Neural progenitor cell (in vitro differentiated cells): ENCODE measurements around the gene PRDX3. TPM values are rescaled to one million over a fixed set of nuclear protein-coding genes. Genes with fewer than 3 reads are reported as not detected.

Experiments
- DNase-seq: peaks from one replicate; pipeline ENCODE4 v3.0.0-alpha.2; 2016; ENCODE audit warnings: low spot score
- H2AFZ ChIP-seq: fragments of 200-600 bp; sonication (generic); replicated peaks from 2 replicates; pipeline ENCODE4 v1.6.1; 2016; ENCODE audit warnings: antibody characterized with exemption
- H3F3A ChIP-seq: fragments of 200-600 bp; sonication (generic); 2 replicates; pipeline ENCODE4 v1.6.1; 2016; ENCODE audit warnings: antibody characterized with exemption, low read depth
- H3K27ac ChIP-seq: fragments of 200-600 bp; sonication (generic); 2 replicates; pipeline ENCODE4 v1.5.1; 2016; ENCODE audit warnings: mild to moderate bottlenecking
- H3K27me3 ChIP-seq: fragments of 200-600 bp; sonication (generic); 2 replicates; pipeline ENCODE4 v1.6.1; 2016; ENCODE audit warnings: mild to moderate bottlenecking, moderate library complexity
- H3K36me3 ChIP-seq: fragments of 200-600 bp; sonication (generic); 2 replicates; pipeline ENCODE4 v1.5.1; 2016
- H3K4me1 ChIP-seq: fragments of 200-600 bp; sonication (generic); 2 replicates; pipeline ENCODE4 v1.6.1; 2016; ENCODE audit warnings: mixed run types
- H3K4me2 ChIP-seq: fragments of 200-600 bp; sonication (generic); 2 replicates; pipeline ENCODE4 v1.6.1; 2016
- H3K4me3 ChIP-seq: fragments of 200-600 bp; sonication (generic); 2 replicates; pipeline ENCODE4 v1.5.1; 2016
- H3K79me2 ChIP-seq: fragments of 200-600 bp; sonication (generic); 2 replicates; pipeline ENCODE4 v1.6.1; 2016; ENCODE audit warnings: low read depth
- H3K9ac ChIP-seq: fragments of 200-600 bp; sonication (generic); 2 replicates; pipeline ENCODE4 v1.6.1; 2016
- H3K9me3 ChIP-seq: fragments of 200-600 bp; sonication (generic); 2 replicates; pipeline ENCODE4 v1.5.1; 2016; ENCODE audit warnings: low read depth
- H4K20me1 ChIP-seq: fragments of 200-600 bp; sonication (generic); 2 replicates; pipeline ENCODE4 v1.6.1; 2016; ENCODE audit warnings: low read depth
- H3K27ac Mint-ChIP-seq: 3 replicates; pipeline ENCODE4 v1.8.0; 2021; ENCODE audit warnings: mixed read lengths
- H3K27me3 Mint-ChIP-seq: 2 replicates; pipeline ENCODE4 v1.8.0; 2022; ENCODE audit warnings: low read depth, mild to moderate bottlenecking, inconsistent platforms, moderate library complexity, mixed read lengths; ENCODE audit not compliant: insufficient read depth
- H3K36me3 Mint-ChIP-seq: 3 replicates; pipeline ENCODE4 v1.8.0; 2021; ENCODE audit warnings: mixed read lengths
- H3K4me1 Mint-ChIP-seq: 3 replicates; pipeline ENCODE4 v1.8.0; 2021; ENCODE audit warnings: mixed read lengths
- H3K4me3 Mint-ChIP-seq: 3 replicates; pipeline ENCODE4 v1.8.0; 2021; ENCODE audit warnings: mild to moderate bottlenecking, moderate library complexity, mixed read lengths
- H3K9me3 Mint-ChIP-seq: 3 replicates; pipeline ENCODE4 v1.8.0; 2020; ENCODE audit warnings: mixed read lengths
- CTCF ChIP-seq: fragments of 200-600 bp; sonication (generic); IDR thresholded peaks from 2 replicates; pipeline ENCODE4 v1.5.1; 2017; ENCODE audit warnings: antibody characterized with exemption, mild to moderate bottlenecking
- EZH2 ChIP-seq: fragments of 200-600 bp; sonication (generic); IDR thresholded peaks from 2 replicates; pipeline ENCODE4 v1.6.1; 2017; ENCODE audit warnings: antibody characterized with exemption, mild to moderate bottlenecking, moderate library complexity
- EZH2phosphoT487 ChIP-seq: fragments of 200-600 bp; sonication (generic); IDR thresholded peaks from 2 replicates; pipeline ENCODE4 v1.6.1; 2017; ENCODE audit warnings: antibody characterized with exemption
- total RNA-seq: library from RNA; depleted of rRNA; stranded (reverse); fragments of >200 nt; gene quantifications from 2 replicates; pipeline ENCODE4 v1.2.3, GENCODE V29; 2015; ENCODE audit warnings: low replicate concordance

The PRDX3 gene
- total RNA-seq, 1 donor from 2014 or later: 405 TPM

- peaks cover 12% of the 10 kb centered on the region for H3F3A ChIP-seq
- no peaks in the 10 kb centered on the region for H3K27me3 ChIP-seq
- H3K36me3 Mint-ChIP-seq: peaks cover 20% of the 10 kb centered on the region
- H3K9ac ChIP-seq: no peak overlapping the region
- no peaks in the 10 kb centered on the region for H4K20me1 ChIP-seq
- H3K4me2 ChIP-seq: no peak overlapping the region
- no peak overlapping the region for H3K27ac Mint-ChIP-seq
- no peak overlapping the region for H3K27ac ChIP-seq
- DNase-seq: no peak
- H2AFZ ChIP-seq: no peak overlapping the region
- TF ChIP-seq EZH2phosphoT487: no peak
- no peak for TF ChIP-seq CTCF
- TF ChIP-seq EZH2: no peak
- peaks cover 3% of the 10 kb centered on the region for H3K4me1 Mint-ChIP-seq
- no peaks in the 10 kb centered on the region for H3K36me3 ChIP-seq
- no peaks in the 10 kb centered on the region for H3K79me2 ChIP-seq
- no peaks in the 10 kb centered on the region for H3K4me1 ChIP-seq
- peaks cover 5% of the 10 kb centered on the region for H3K27me3 Mint-ChIP-seq
- H3K4me3 Mint-ChIP-seq: no peak overlapping the region
- H3K9me3 ChIP-seq: no peaks in the 10 kb centered on the region
- no peak overlapping the region for H3K4me3 ChIP-seq
- no peaks in the 10 kb centered on the region for H3K9me3 Mint-ChIP-seq
Observed at GRCh38 chr10:119136084-119136483, 42.5 kb downstream of the PRDX3 start.

GRCh38 chr10:119135513-119135881, 43.1 kb downstream of the PRDX3 start:
- Histone ChIP-seq H3F3A (peaks cover 12% of the 10 kb centered on the region), H3K36me3 (no peaks in the 10 kb centered on the region), H3K27me3 (no peaks in the 10 kb centered on the region), H4K20me1 (no peaks in the 10 kb centered on the region), H2AFZ (no peak overlapping the region), H3K4me3 (no peak overlapping the region), H3K4me1 (no peaks in the 10 kb centered on the region), H3K4me2 (no peak overlapping the region), H3K27ac (no peak overlapping the region), H3K79me2 (no peaks in the 10 kb centered on the region), H3K9me3 (no peaks in the 10 kb centered on the region), H3K9ac (no peak overlapping the region)
- DNase-seq: no peak
- Mint-ChIP-seq H3K9me3 (no peaks in the 10 kb centered on the region), H3K4me1 (peaks cover 3% of the 10 kb centered on the region), H3K4me3 (no peak overlapping the region), H3K27me3 (peaks cover 2% of the 10 kb centered on the region), H3K27ac (no peak overlapping the region), H3K36me3 (peaks cover 24% of the 10 kb centered on the region)
- no peak for TF ChIP-seq EZH2phosphoT487
- TF ChIP-seq EZH2: no peak
- TF ChIP-seq CTCF: no peak

DNA sequence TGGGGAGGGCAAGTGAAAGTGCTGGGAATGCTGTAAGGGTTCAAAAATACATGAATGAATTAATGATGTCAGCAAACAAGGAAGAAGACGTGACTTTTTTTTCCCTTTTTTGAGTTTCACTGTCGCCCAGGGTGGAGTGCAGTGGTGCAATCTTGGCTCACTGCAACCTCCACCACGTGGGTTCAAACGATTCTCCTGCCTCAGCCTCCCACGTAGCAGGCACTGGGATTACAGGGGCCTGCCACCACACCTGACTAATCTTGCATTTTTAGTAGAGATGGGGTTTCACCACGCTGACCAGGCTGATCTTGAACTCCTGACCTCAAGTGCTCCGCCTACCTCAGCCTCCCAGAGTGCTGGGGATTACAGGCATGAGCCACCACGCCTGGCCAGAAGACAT, 44.7 kb downstream of the PRDX3 start:
- Histone ChIP-seq H3K27ac (no peak overlapping the region), H3K4me1 (no peaks in the 10 kb centered on the region), H3K9me3 (no peaks in the 10 kb centered on the region), H3F3A (peaks cover 8% of the 10 kb centered on the region), H3K36me3 (no peaks in the 10 kb centered on the region), H3K4me2 (no peak overlapping the region), H3K27me3 (no peaks in the 10 kb centered on the region), H2AFZ (no peak overlapping the region), H3K79me2 (no peaks in the 10 kb centered on the region), H4K20me1 (no peaks in the 10 kb centered on the region), H3K9ac (no peak overlapping the region), H3K4me3 (no peak overlapping the region)
- H3K9me3 Mint-ChIP-seq: no peaks in the 10 kb centered on the region
- no peak for DNase-seq
- H3K4me3 Mint-ChIP-seq: no peak overlapping the region
- H3K27me3 Mint-ChIP-seq: peaks cover 2% of the 10 kb centered on the region
- TF ChIP-seq EZH2: no peak
- no peak for TF ChIP-seq CTCF
- no peak for TF ChIP-seq EZH2phosphoT487
- H3K36me3 Mint-ChIP-seq: peaks cover 37% of the 10 kb centered on the region
- H3K27ac Mint-ChIP-seq: no peak overlapping the region
- H3K4me1 Mint-ChIP-seq: no peaks in the 10 kb centered on the region
